ENCODE results near the gene ADSS1.

The ADSS1 gene

GRCh38 chr14:104791425-104791824 lies 67.4 kb downstream of the ADSS1 start:
- WGBS (ENCODE audit: extremely low coverage, insufficient coverage, low lambda C conversion rate): no CpG with 5 or more reads among the region's 9 CpGs
- H3K4me3 ChIP-seq (ENCODE audit: low read length): no peak overlapping the region
- H3K4me2 ChIP-seq (ENCODE audit: low read length): no peak overlapping the region
- DNase-seq: no peak
- H3K79me1 ChIP-seq (ENCODE audit: low read length): peaks cover 19% of the 10 kb centered on the region
- H3K27ac ChIP-seq (ENCODE audit: low read depth, low read length): no peak overlapping the region
- H3K27me3 ChIP-seq (ENCODE audit: insufficient read depth, low read length, poor library complexity): no peaks in the 10 kb centered on the region
- H4K8ac ChIP-seq (ENCODE audit: low read depth, low read length): no peak overlapping the region
- no peak overlapping the region for H4K5ac ChIP-seq (ENCODE audit: low read length)
- no peak overlapping the region for H3K18ac ChIP-seq (ENCODE audit: low read length)
- no peak overlapping the region for H2AK5ac ChIP-seq (ENCODE audit: low read length)
- no peak overlapping the region for H2BK15ac ChIP-seq (replicated peaks; ENCODE audit: low read depth)
- peaks cover 6% of the 10 kb centered on the region for H3K79me2 ChIP-seq (ENCODE audit: control insufficient read depth, insufficient read depth, low read length)
- no peak overlapping the region for H3K4ac ChIP-seq (ENCODE audit: low read depth, low read length)
- no peak overlapping the region for H3K9ac ChIP-seq (ENCODE audit: low read length)
- H3K4me1 ChIP-seq (ENCODE audit: control insufficient read depth, low read depth, low read length): peaks cover 9% of the 10 kb centered on the region
- H3K36me3 ChIP-seq (ENCODE audit: control insufficient read depth, insufficient read depth, low read length): no peaks in the 10 kb centered on the region
- no peak overlapping the region for H3K23ac ChIP-seq (ENCODE audit: low read length)
- no peak overlapping the region for H2BK5ac ChIP-seq (ENCODE audit: low read length)
- no peak overlapping the region for H2BK120ac ChIP-seq (ENCODE audit: low read depth, low read length)
- no peak overlapping the region for H3K56ac ChIP-seq (ENCODE audit: low read length)

DNA sequence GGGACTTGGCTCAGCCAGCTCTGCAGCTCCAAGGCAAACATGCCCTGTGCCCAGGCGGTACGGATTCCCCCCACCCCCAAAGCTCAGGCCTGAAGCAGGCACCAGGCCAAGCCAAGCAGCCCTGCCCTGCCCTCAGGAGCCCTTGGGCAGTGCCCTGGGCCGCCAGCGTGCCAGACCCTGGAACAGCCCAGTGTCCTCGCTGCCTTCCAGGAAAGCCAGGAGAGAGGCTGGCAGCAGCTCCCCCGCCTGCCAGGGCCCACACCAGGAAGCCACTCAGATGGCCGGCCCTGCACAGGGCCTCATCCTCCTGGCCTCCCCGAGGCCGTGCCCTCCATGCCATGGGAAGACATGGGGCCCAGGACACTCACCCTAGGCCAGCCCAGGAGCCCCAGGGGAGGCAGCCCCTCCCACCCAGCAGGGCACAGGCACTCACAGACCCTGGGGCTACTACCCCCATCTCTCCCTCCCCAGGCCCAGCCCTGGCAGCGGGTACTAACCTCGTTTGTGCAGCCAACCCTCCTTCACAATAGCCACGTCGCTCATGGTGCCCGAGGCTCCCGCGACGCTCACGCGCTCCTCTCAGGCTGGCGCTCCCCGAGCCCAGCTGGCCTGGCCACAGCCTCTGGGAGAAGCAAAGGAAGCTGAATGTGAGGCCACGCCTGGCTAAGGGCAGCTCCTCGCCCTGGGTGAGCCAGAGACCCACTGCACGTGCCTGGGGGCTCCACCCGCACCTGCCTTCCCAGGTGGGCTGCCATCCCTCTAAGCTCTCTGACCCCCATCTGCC lies 68.3 kb downstream of the ADSS1 start:
- H3K36me3 ChIP-seq (ENCODE audit: control insufficient read depth, insufficient read depth, low read length): no peaks in the 10 kb centered on the region

GRCh38 chr14:104792945-104793702 lies 69.1 kb downstream of the ADSS1 start:
- Histone ChIP-seq H4K5ac (ENCODE audit: low read length) (no peak overlapping the region), H3K36me3 (ENCODE audit: control insufficient read depth, insufficient read depth, low read length) (no peaks in the 10 kb centered on the region), H3K56ac (ENCODE audit: low read length) (peak overlapping the region; percentile 85), H3K79me1 (ENCODE audit: low read length) (peaks cover 19% of the 10 kb centered on the region), H3K27me3 (ENCODE audit: insufficient read depth, low read length, poor library complexity) (no peaks in the 10 kb centered on the region), H3K4me2 (ENCODE audit: low read length) (no peak overlapping the region), H2BK5ac (ENCODE audit: low read length) (no peak overlapping the region), H3K18ac (ENCODE audit: low read length) (no peak overlapping the region), H4K8ac (ENCODE audit: low read depth, low read length) (no peak overlapping the region), H2BK15ac (replicated peaks; ENCODE audit: low read depth) (no peak overlapping the region), H3K9ac (ENCODE audit: low read length) (peak overlapping the region; percentile 21), H3K23ac (ENCODE audit: low read length) (no peak overlapping the region), H3K4me1 (ENCODE audit: control insufficient read depth, low read depth, low read length) (peaks cover 9% of the 10 kb centered on the region), H2BK120ac (ENCODE audit: low read depth, low read length) (no peak overlapping the region), H2AK5ac (ENCODE audit: low read length) (no peak overlapping the region), H3K27ac (ENCODE audit: low read depth, low read length) (no peak overlapping the region), H3K4me3 (ENCODE audit: low read length) (no peak overlapping the region), H3K79me2 (ENCODE audit: control insufficient read depth, insufficient read depth, low read length) (peaks cover 6% of the 10 kb centered on the region), H3K4ac (ENCODE audit: low read depth, low read length) (no peak overlapping the region)
- WGBS (ENCODE audit: extremely low coverage, insufficient coverage, low lambda C conversion rate): no CpG with 5 or more reads among the region's 16 CpGs
- no peak for DNase-seq

More for the DNA sequence above, 68.3 kb downstream of the ADSS1 start:
- H2BK15ac ChIP-seq (replicated peaks; ENCODE audit: low read depth): no peak overlapping the region
- H3K79me1 ChIP-seq (ENCODE audit: low read length): peaks cover 19% of the 10 kb centered on the region
- H3K9ac ChIP-seq (ENCODE audit: low read length): no peak overlapping the region
- no peak for DNase-seq
- H3K4me2 ChIP-seq (ENCODE audit: low read length): no peak overlapping the region
- peaks cover 9% of the 10 kb centered on the region for H3K4me1 ChIP-seq (ENCODE audit: control insufficient read depth, low read depth, low read length)
- no peak overlapping the region for H3K23ac ChIP-seq (ENCODE audit: low read length)
- no peak overlapping the region for H2BK120ac ChIP-seq (ENCODE audit: low read depth, low read length)
- H2AK5ac ChIP-seq (ENCODE audit: low read length): no peak overlapping the region
- H3K18ac ChIP-seq (ENCODE audit: low read length): no peak overlapping the region
- no peak overlapping the region for H3K56ac ChIP-seq (ENCODE audit: low read length)
- H3K4ac ChIP-seq (ENCODE audit: low read depth, low read length): no peak overlapping the region
- H3K4me3 ChIP-seq (ENCODE audit: low read length): no peak overlapping the region
- H3K27ac ChIP-seq (ENCODE audit: low read depth, low read length): no peak overlapping the region
- H4K8ac ChIP-seq (ENCODE audit: low read depth, low read length): no peak overlapping the region
- peaks cover 6% of the 10 kb centered on the region for H3K79me2 ChIP-seq (ENCODE audit: control insufficient read depth, insufficient read depth, low read length)
- no CpG with 5 or more reads among the region's 25 CpGs for WGBS (ENCODE audit: extremely low coverage, insufficient coverage, low lambda C conversion rate)
- no peak overlapping the region for H2BK5ac ChIP-seq (ENCODE audit: low read length)
- H4K5ac ChIP-seq (ENCODE audit: low read length): no peak overlapping the region
- H3K27me3 ChIP-seq (ENCODE audit: insufficient read depth, low read length, poor library complexity): no peaks in the 10 kb centered on the region

GRCh38 chr14:104793703-104793959 lies 69.6 kb downstream of the ADSS1 start:
- Histone ChIP-seq H4K8ac (ENCODE audit: low read depth, low read length) (no peak overlapping the region), H3K27ac (ENCODE audit: low read depth, low read length) (no peak overlapping the region), H3K79me2 (ENCODE audit: control insufficient read depth, insufficient read depth, low read length) (peaks cover 6% of the 10 kb centered on the region), H3K4ac (ENCODE audit: low read depth, low read length) (no peak overlapping the region), H2BK5ac (ENCODE audit: low read length) (no peak overlapping the region), H2AK5ac (ENCODE audit: low read length) (no peak overlapping the region), H3K79me1 (ENCODE audit: low read length) (peaks cover 19% of the 10 kb centered on the region), H3K23ac (ENCODE audit: low read length) (no peak overlapping the region), H2BK120ac (ENCODE audit: low read depth, low read length) (no peak overlapping the region), H3K27me3 (ENCODE audit: insufficient read depth, low read length, poor library complexity) (peaks cover 3% of the 10 kb centered on the region), H3K4me2 (ENCODE audit: low read length) (peak overlapping the region; percentile 42), H3K36me3 (ENCODE audit: control insufficient read depth, insufficient read depth, low read length) (no peaks in the 10 kb centered on the region), H2BK15ac (replicated peaks; ENCODE audit: low read depth) (no peak overlapping the region), H4K5ac (ENCODE audit: low read length) (no peak overlapping the region), H3K9ac (ENCODE audit: low read length) (peak overlapping the region; percentile 69), H3K56ac (ENCODE audit: low read length) (peak overlapping the region; percentile 85), H3K18ac (ENCODE audit: low read length) (no peak overlapping the region), H3K4me3 (ENCODE audit: low read length) (no peak overlapping the region), H3K4me1 (ENCODE audit: control insufficient read depth, low read depth, low read length) (peaks cover 9% of the 10 kb centered on the region)
- no peak for DNase-seq
- no CpG with 5 or more reads among the region's 2 CpGs for WGBS (ENCODE audit: extremely low coverage, insufficient coverage, low lambda C conversion rate)

DNA sequence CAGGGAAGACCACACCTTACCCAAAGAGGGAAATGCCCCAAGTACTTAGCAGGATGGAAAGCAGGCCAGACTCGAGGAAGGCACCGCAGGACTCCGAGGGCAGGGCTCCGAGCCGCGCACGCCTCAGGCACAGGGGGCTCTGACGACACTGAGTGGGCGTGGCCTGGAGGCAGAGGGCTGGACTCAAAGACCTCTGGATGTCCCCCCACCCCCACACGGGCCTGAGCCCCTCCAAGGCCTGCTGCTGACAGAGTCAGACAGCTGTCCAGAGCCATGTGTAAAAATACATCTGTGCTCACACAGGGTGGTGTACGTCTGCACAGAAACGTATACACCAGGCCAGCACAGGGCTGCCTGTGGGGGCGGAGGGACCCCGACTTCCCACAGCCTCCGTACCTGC lies 70.1 kb downstream of the ADSS1 start:
- H3K56ac ChIP-seq (ENCODE audit: low read length): peak overlapping the region; percentile 90
- no peak overlapping the region for H3K27ac ChIP-seq (ENCODE audit: low read depth, low read length)
- peak overlapping the region; percentile 78 for H3K4me3 ChIP-seq (ENCODE audit: low read length)
- peaks cover 6% of the 10 kb centered on the region for H3K79me2 ChIP-seq (ENCODE audit: control insufficient read depth, insufficient read depth, low read length)
- H2BK120ac ChIP-seq (ENCODE audit: low read depth, low read length): no peak overlapping the region
- H3K18ac ChIP-seq (ENCODE audit: low read length): no peak overlapping the region
- no peak overlapping the region for H2AK5ac ChIP-seq (ENCODE audit: low read length)
- H3K4ac ChIP-seq (ENCODE audit: low read depth, low read length): no peak overlapping the region
- peaks cover 9% of the 10 kb centered on the region for H3K4me1 ChIP-seq (ENCODE audit: control insufficient read depth, low read depth, low read length)
- H2BK5ac ChIP-seq (ENCODE audit: low read length): no peak overlapping the region
- H4K5ac ChIP-seq (ENCODE audit: low read length): no peak overlapping the region
- WGBS (ENCODE audit: extremely low coverage, insufficient coverage, low lambda C conversion rate): no CpG with 5 or more reads among the region's 15 CpGs
- no peaks in the 10 kb centered on the region for H3K36me3 ChIP-seq (ENCODE audit: control insufficient read depth, insufficient read depth, low read length)
- H3K79me1 ChIP-seq (ENCODE audit: low read length): peaks cover 19% of the 10 kb centered on the region
- H3K4me2 ChIP-seq (ENCODE audit: low read length): peak overlapping the region; percentile 95
- H4K8ac ChIP-seq (ENCODE audit: low read depth, low read length): no peak overlapping the region
- H2BK15ac ChIP-seq (replicated peaks; ENCODE audit: low read depth): no peak overlapping the region
- H3K23ac ChIP-seq (ENCODE audit: low read length): no peak overlapping the region
- peak overlapping the region; percentile 91 for H3K9ac ChIP-seq (ENCODE audit: low read length)
- DNase-seq: peak; percentile 90
- H3K27me3 ChIP-seq (ENCODE audit: insufficient read depth, low read length, poor library complexity): peaks cover 3% of the 10 kb centered on the region
